Activated CD8-positive, alpha-beta memory T cell treated with anti-CD3 and anti-CD28 coated beads, Interleukin-2, amount 50 U/mL, for 4 hours (primary cell): ENCODE results near the gene ELOA.
"Not testable (repeated sequence)": the region's sequence is repeated elsewhere in the genome, so short reads cannot be mapped to it uniquely, and the experiment has no call there.

Source experiments
- DNase-seq: peaks from one replicate; pipeline ENCODE4 v3.0.0-alpha.2; 2020

ELOA gene, protein sequence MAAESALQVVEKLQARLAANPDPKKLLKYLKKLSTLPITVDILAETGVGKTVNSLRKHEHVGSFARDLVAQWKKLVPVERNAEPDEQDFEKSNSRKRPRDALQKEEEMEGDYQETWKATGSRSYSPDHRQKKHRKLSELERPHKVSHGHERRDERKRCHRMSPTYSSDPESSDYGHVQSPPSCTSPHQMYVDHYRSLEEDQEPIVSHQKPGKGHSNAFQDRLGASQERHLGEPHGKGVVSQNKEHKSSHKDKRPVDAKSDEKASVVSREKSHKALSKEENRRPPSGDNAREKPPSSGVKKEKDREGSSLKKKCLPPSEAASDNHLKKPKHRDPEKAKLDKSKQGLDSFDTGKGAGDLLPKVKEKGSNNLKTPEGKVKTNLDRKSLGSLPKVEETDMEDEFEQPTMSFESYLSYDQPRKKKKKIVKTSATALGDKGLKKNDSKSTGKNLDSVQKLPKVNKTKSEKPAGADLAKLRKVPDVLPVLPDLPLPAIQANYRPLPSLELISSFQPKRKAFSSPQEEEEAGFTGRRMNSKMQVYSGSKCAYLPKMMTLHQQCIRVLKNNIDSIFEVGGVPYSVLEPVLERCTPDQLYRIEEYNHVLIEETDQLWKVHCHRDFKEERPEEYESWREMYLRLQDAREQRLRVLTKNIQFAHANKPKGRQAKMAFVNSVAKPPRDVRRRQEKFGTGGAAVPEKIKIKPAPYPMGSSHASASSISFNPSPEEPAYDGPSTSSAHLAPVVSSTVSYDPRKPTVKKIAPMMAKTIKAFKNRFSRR

DNA sequence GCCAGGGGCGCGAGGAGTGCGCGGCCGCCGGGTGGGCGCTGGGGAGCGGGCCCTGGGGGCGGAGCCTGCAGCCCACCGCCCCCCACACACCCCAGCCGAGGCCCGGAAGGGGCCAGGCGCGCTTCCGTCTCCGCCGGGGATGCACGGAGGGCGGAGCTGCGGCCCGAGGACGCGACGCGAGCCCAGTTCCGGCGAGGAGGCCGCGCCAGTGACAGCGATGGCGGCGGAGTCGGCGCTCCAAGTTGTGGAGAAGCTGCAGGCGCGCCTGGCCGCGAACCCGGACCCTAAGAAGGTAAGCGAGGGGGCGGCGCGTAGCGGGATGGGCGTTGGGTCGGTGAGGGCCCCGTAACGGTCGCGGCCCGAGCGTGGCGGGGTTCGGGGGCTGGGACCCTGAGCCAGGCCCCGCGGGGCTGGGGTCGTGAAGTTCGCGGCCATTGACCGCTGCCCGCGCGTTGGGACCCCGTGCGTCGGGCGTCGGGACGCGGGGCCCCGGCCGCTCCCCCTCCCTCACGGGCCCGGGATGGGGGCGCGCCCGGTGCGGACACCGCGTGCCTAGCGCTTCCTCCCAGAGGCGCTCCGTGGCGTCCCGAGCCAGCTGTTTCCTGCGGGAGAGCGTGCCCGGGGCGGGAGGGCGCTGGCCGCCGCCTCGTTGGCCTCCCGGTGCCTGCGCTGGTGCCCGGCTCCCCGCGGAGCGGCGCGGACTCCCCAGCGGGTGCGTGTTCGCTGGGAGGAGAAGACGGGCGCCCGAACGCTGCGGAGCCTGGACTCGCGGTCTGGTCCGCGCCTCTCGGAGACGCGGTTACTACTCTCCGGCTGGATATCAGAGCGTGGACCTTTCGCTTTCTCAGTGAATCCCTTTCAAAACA is at the start of gene ELOA:
TSS of gene ELOA (plus strand) at position 185 of the 866 bp plus-strand sequence. CDS start at position 218, 33 bp downstream.
- peak; percentile 77 for DNase-seq

DNA sequence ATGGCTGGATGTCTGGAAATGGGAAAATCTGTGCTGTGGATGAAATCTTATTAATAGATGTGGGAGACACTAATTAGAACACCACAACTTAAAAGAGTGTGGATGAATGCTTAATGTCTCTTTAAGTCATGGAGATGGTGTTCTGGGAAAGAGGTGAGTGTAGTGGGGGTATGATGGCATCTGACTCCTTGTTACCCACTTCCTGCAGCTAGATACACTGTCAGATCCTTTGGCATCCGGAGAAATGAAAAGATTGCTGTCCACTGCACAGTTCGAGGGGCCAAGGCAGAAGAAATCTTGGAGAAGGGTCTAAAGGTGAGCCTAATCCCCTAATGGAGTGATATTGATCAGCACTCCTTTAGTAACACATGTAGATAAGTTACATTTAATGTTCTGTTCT is 49.7 kb upstream of the ELOA start:
- no peak for DNase-seq

DNA sequence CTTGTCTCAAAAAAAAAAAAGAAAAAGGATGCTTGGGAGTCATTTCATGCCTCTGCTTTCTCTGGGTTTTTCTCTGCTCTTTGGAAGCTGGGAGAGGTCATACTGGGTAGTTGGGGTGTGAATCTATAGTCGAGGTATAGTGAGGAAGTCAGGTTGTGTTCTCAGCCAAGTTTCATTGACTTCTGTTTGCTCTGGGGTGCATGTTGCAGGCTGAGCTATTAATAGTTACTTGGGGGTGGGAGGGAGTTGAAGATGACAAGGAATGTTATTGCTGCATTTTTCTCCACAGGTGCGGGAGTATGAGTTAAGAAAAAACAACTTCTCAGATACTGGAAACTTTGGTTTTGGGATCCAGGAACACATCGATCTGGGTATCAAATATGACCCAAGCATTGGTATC is 48.9 kb upstream of the ELOA start:
- no peak for DNase-seq

DNA sequence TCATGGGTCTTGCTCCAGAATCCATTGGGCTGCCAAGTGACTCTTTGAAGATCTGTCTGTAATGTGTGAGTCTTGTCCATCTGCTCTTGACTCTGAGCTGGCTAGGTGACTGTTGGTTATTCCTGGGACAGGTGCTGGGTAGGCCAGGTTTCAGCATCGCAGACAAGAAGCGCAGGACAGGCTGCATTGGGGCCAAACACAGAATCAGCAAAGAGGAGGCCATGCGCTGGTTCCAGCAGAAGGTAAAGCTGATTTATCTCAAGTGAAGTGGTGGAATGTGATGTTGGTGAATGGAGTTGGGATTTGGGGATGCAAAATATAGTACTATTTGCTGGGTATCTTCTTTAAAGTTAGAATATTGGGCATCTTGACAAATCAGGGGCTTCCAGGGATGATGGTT is 47.6 kb upstream of the ELOA start:
- no peak for DNase-seq

DNA sequence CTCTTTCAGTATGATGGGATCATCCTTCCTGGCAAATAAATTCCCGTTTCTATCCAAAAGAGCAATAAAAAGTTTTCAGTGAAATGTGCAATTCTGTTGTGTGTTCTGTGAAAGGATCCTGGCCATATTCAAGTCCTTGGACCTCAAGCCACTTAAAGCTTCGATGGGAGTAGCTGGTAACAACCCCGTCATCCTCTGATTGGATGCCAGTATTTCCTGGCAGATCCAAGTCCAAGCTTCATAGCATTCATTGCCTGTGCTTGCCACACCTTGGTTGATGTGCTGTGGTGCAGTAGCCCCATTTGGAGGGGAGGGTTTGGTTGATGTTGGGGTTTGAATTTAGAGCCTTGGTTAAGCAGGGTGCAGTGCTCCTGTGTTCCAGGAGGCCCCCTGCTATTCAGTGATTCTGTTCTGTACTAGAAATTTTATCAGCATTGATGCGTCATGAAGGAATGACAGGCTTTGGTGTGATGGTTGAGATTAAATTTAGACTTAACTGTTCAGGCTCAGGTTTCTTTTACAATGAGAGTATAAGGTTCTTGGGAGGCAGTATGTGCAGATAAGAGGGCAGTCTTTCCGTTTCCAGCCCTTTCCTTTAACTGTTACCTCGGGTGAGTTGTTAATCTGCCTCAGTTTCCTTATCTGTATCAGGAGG is 46.8 kb upstream of the ELOA start:
- no peak for DNase-seq

DNA sequence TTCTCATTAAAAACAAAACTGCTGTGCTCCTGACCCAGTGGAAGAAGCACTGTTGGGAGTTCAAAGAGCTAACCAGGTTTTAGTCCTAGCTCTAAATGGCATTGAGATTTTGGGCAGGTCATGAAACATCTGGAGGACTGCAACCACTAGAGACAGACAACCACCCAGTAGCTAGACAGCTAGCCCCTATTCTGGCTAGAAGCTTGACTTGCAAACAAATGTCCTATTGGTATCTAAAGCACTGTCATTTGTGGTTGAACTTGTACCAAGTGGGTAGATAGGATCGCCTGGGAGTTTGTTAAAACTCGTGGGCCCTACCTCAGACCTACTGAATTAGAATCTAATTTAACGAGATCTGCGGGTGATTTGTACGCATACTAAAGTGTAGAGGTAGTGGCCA is 44.8 kb upstream of the ELOA start:
- DNase-seq = no peak

DNA sequence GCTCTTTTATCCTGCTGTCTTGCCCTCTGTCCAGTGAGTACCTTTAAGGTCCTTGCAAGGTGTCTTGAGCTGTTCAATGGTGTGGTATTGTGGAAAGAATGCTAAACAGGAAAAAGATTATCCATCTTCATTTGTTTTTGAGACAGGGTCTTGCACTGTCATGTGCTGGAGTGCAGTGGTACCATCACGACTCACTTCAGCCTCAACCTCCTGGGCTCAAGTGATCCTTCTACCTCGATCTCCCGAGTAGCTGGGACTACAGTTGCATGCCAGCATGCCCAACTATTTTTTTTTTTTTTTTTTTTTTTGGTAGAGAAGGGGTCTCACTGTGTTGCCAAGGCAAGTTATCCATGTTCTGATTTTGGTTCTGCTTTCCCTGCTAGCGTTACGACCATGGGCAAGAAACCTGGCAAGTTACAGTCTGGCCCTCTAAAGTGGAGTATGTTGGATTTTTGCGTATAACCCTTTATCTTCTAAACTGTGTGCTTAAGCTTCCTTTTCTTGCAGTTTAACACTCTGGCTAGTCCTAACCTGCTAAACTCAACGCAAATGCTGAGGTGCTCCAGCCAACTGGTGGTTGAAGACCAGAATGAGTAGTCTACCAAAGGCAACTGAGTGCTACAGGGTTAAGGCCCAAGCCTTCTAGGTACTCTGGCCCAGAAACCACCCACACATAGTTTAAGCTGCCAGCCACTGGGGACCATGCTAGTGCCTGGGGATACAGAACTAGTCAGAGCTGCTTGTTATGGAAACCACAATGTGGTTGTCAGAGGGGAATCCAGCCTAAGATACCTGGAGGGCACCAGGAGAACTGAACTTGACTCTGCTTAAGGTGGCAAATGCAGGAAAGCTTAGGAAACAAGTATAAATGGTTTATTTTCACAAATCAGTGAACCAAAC is 43.7 kb upstream of the ELOA start:
- no peak for DNase-seq

DNA sequence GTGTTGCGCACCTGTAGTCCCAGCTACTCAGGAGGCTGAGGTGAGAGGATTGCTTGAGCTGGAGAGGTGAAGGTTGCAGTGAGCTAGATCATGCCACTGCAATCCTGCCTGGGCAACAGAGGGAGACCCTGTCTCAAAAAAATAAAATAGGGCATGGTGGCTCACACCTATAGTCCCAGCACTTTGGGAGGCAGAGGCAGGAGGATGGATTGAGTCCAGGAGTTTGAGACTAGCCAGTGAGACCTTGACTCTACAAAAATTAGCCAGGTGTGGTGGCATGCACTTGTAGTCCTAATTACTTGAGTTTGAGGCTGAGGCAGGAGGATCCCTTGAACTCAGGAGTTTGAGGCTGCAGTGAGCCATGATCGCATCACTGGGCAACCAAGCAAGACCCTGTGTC is 42.0 kb upstream of the ELOA start:
- no peak for DNase-seq

DNA sequence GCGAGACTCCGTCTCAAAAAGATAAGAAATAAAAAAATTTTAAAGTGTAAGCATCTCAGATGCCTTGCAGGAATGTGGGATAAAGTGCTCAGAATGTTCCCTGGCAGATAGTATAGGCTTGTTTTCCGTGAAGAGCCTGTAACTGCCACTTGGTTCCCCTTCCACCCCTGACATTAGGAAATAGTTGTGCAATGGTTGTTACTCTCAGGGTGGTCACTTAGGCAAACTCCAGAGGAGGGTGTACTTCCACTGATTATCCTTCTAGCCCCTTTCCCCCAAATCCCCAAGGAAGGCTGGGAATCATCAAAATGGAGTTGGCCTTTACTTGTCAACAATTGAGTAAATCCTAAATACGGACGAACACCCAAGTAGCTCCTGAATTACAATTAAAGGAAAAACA is 41.3 kb upstream of the ELOA start:
- no peak for DNase-seq

DNA sequence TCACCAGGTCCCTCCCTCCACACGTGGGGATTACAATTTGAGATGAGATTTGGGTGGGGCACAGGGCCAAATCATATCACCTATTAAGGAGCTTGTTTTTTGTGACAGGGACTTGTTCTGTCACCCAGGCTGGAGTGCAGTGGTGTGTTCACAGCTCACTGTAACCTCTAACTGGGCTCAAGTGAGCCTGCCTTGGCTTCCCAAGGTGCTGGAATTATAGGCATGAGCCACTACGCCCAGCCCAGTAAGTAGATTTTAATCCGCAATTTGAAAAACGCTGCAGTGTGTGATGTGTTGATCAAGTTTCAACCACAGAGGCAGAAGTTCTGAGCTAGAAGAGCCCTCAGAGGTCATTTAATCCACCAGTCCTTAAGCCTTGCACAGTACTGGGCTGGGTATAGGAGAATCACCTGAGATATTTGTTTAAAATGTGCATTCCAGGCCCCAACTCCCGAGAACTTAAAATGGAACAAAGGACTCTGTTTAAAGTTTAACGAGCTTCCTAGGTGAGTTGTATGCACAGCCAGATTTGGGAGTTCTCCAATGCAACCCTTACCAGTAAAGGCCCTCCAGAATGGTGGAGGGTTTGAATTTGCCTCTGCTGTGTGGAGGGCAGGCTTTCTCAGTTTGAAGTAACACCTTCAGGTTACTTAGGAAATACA is 38.3 kb upstream of the ELOA start:
- DNase-seq = no peak

DNA sequence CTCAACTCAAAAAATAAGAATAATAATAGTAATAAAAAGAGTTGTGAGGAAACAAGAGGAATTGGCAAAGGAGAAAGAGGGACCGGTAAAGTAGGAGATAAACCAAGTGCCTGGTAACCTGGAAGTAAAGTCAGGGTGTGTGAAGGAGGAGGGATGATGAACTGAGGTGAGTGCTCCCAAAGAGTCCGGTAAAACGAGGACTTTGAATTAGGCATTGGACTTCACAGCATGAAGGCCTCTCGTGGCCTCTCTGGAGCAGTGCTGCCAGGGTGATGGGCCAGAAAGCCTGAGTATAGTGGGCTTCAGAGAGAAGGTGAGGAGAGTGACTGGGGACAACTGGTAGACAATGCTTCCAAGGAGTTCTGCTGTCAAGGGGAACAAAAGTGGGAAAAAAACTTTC is 34.0 kb upstream of the ELOA start:
- no peak for DNase-seq

DNA sequence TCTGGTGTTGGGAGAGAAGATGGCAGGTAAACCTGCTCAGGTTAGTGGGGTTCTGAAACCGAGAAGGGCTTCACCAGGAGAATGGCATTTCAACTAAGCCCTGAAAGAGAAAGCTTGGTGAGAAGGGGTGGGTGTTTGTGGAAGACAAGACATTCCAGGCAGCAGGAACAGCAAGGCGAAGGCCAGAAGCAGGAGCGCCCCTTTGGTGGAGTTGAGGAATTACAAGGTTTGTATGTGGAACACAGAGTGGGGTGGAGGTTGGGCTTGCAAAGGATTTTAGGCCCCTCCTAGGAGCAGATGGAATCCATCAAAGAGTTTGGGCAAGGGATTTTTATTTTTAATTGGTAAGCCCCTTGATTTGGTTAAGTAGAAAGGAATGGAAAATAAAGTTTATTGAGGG is 24.8 kb upstream of the ELOA start:
- no peak for DNase-seq

DNA sequence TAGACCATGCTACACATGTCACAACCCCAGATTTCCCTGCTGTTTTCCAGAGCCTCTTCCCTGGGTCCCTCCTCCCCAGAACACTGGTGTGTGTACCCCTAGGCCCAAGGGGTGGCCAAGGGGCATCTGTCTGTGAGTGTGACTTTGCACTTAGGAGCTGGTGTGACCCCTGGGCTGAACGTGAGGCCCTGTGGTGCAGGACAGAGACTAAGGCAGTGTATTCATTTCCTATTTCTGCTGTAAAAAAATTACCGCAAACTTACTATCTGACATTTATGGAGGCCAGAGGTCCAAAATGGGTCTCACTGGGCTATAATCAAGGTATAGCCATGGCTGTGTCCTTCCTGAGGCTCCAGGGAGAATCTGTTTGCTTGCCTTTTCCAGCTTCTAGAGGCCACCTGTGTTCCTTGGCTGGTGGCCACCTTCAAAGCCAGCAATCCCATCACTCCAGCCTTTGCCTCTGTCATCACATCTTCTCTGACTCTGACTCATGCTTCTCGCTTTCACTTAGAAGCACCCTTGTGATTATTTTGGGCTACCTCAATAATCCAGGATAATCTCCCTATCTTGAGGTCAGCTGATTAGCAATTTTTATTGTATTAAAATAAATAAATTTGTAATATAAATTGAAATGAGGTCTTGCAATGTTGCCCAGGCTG is 24.0 kb upstream of the ELOA start:
- no peak for DNase-seq

DNA sequence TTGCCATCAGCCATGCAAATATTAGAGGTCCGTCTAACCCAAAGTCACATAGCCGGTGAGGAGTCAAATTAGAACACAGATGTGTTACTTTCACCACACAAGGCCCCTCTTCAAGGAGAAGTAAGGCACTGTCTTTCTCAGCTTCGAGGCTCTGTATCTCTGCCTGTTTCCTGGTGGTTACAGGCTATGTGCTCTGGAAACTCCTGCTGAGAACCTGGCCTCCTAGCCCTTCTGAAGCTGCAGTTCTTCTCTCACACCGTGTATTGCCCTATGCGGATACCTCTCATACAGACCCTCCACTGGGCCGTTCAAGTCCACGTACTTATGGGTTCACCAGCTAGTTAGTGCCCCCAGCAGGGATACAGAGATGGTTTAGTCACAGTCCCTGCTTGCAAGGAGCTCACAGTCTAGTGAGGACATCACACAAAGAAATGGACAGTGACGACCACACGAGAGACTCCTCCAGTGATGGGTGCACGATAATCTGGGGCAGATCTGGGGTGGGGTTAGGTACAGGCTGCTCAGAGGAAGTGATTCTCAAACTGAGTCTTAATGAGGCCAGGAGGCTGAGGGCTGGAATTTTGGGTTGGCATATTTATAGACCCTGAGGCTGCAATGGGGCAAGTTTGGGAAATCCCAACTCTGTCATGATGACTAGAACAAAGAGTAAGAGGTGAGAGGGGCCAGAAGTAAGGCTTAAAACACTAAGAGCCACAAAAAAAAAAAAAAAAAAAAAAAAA is 22.8 kb upstream of the ELOA start:
- DNase-seq = no peak

DNA sequence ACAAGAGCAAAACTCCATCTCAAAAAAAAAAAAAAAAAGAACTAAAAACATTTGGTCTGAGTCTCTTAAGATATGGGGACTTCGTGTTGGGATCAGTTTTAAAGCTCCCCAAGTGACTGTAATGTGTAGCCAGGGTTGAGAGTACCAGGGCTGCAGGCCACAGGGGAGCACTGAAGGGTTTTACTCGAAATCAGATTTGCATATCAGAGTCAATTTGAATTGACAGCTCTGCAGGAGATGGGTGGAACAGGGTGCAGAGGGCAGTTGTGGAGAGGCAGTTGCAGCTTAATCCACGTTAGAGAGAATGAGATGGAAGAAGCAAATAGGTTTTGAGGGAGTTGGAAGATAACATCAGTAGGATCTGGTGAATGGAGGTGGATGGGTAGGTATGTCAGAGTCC is 20.6 kb upstream of the ELOA start:
- DNase-seq = no peak

DNA sequence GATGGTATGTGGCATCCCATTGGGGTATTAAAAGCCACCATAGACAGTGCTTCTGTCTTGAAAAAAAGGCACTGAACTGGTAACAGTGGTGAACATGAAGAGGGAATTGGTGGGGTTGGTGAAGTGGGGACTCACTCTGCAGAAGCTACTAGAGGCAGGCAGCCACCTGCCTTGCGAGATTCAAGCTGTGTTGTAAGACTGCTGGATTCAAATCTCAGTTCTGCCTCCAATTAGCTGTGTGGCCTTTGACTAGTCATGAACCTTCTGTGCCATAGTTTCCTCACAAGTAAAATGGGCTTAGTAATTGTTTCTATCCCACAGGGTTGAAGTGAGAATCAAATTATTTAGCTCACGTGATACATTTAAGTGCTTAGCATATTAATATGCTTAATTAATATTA is 16.6 kb upstream of the ELOA start:
- no peak for DNase-seq

DNA sequence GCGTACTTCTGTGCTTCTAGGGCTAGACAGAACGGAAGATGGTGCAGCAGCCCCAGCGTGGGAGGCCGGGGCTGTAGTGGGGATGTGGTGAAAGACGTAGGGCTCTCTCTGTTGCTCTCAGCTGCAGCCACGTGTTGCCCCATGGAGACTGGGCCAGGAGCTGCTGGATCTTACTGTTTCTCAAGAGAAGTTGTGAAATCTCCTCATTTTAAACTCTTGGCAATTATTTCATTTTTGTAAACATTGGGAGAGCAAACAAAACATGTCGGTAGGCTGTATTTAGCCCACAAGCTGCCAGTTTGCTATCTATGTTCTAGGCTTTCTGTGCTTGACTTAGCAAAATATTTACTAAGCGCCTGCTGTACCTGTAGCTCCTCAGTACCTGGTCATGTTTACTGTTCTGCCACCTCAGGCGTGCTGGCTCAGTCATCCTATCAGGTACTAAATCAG is 15.9 kb upstream of the ELOA start:
- no peak for DNase-seq

DNA sequence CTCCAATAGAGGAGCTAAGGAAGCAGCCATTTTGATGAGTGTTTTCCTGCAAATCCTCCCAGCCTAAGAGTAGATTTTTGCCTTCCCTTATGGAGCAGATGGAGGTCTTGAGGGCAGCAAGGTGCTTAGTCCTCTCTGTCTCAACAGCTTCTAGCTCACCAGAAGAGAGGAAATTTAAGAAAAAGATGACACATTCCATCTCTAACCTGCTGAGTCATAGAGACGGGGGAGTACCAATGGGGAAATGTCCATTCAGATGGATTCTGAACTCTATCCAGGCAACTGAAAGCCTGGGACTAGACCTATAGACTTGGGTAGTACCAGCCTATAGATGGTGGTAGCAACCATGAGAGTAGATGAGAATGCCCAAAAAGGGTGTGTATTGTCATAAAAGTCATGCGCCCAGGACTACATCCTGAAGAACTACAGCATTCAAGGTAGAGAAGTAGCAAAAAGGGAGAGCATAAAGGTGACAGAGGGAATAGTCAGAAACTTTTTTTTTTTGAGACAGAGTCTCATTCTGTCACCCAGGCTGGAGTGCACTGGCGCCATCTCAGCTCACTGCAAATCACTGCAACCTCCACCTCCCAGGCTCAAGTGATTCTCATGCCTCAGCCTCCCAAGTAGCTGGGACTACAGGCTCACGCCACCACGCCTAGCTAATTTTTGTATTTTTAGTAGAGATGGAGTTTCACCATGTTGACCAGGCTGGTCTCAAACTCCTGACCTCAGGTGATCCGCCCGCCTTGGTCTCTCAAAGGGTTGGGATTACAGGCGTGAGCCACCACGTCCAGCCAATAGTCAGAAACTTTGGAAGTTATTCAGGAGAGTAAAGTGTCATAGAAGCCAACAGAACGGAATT is 10.7 kb upstream of the ELOA start:
- DNase-seq = no peak

DNA sequence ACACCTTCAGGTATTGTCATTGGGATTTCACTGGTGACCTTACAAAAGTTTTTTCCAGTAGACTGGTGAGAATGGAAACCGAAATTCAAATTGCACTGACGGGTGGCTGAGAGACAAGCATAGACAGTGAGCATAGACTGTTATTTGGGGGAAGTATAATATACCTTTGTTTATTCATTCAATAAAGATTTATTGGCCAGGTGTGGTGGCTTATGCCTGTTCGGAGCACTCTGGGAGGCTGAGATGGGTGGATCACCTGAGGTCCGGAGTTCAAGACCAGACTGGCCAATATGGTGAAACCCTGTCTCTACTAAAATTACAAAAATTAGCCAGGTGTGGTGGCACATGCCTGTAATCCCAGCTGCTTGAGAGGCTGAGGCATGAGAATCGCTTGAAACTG is 10.0 kb upstream of the ELOA start:
- not testable (repeated sequence) for DNase-seq
